ENCODE results near the gene MUSTN1. TPM values are rescaled to one million over a fixed set of nuclear protein-coding genes. Genes with fewer than 3 reads are reported as not detected.

Gene MUSTN1
- total and polyA plus RNA-seq, 7 donors: 4.2 to 12.7 (median 8.2) TPM; not detected in 1

- intact Hi-C loops (cut with DNase I): no loop called here
- TF ChIP-seq EP300 (IDR thresholded peaks at IDR 0.05) (no peak), POLR2A (IDR thresholded peaks at IDR 0.05) (no peak), POLR2AphosphoS5 (IDR thresholded peaks at IDR 0.05) (no peak), CTCF (IDR thresholded peaks at IDR 0.05) (no peak)
- H3K27me3 ChIP-seq: no peaks in the 10 kb centered on the region
- 91 to 95% methylated on average over 6 of the region's 6 CpGs for WGBS, 2 donors
- H3K27ac ChIP-seq: no peak overlapping the region
- no peak for DNase-seq
- H3K36me3 ChIP-seq: no peaks in the 10 kb centered on the region
- H3K9me3 ChIP-seq: no peaks in the 10 kb centered on the region
- no peak overlapping the region for H3K4me3 ChIP-seq
- H3K4me1 ChIP-seq: no peaks in the 10 kb centered on the region
Measured at GRCh38 chr3:52816199-52816598, 18.6 kb downstream of the MUSTN1 start.

- H3K4me3 ChIP-seq: no peak overlapping the region
- H3K9me3 ChIP-seq: no peaks in the 10 kb centered on the region
- no peak for DNase-seq
- H3K27ac ChIP-seq: no peak overlapping the region
- H3K4me1 ChIP-seq: no peaks in the 10 kb centered on the region
- no peaks in the 10 kb centered on the region for H3K36me3 ChIP-seq
- 92% methylated on average over 8 of the region's 8 CpGs for WGBS, 2 donors
- intact Hi-C loops (cut with DNase I): no loop called here
- H3K27me3 ChIP-seq: no peaks in the 10 kb centered on the region
- TF ChIP-seq POLR2A (IDR thresholded peaks at IDR 0.05) (no peak), EP300 (IDR thresholded peaks at IDR 0.05) (no peak), POLR2AphosphoS5 (IDR thresholded peaks at IDR 0.05) (no peak), CTCF (IDR thresholded peaks at IDR 0.05) (no peak)
Measured at GRCh38 chr3:52813810-52814209, 21.0 kb downstream of the MUSTN1 start.

GRCh38 chr3:52811452-52812011, 23.3 kb downstream of the MUSTN1 start:
- H3K27me3 ChIP-seq: no peaks in the 10 kb centered on the region
- H3K36me3 ChIP-seq: no peaks in the 10 kb centered on the region
- DNase-seq: no peak
- WGBS, 2 donors: 54 to 82% methylated on average over 7 of the region's 7 CpGs
- no peak for TF ChIP-seq CTCF (IDR thresholded peaks at IDR 0.05)
- no peak for TF ChIP-seq POLR2AphosphoS5 (IDR thresholded peaks at IDR 0.05)
- TF ChIP-seq EP300 (IDR thresholded peaks at IDR 0.05): no peak
- no peak for TF ChIP-seq POLR2A (IDR thresholded peaks at IDR 0.05)
- no peaks in the 10 kb centered on the region for H3K4me1 ChIP-seq
- intact Hi-C loops (cut with DNase I): no loop called here
- no peak overlapping the region for H3K27ac ChIP-seq
- H3K9me3 ChIP-seq: no peaks in the 10 kb centered on the region
- no peak overlapping the region for H3K4me3 ChIP-seq

DNA sequence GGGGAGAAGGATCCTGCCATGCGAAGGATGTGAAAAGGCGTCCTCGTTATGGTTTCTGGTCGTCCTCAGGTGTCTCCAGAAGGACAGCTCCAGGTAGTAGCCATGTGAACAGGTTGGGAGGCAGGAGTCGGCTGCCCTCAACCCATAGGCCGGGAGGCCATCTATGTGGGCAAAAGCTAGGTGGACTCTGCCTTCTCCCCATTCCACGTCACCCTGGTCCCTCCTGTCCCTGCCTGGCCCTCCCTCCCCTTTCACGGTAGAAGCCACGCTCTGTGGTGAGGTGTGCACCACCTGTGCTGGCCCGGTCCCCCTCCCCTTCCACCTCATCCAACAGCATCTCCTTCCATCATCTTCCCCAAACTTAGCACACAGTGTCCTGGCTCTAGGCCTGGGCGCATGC, 23.9 kb downstream of the MUSTN1 start:
- no peaks in the 10 kb centered on the region for H3K9me3 ChIP-seq
- no peaks in the 10 kb centered on the region for H3K4me1 ChIP-seq
- 94% methylated on average over 11 of the region's 11 CpGs for WGBS, 2 donors
- TF ChIP-seq POLR2AphosphoS5 (IDR thresholded peaks at IDR 0.05) (no peak), POLR2A (IDR thresholded peaks at IDR 0.05) (no peak), EP300 (IDR thresholded peaks at IDR 0.05) (no peak), CTCF (IDR thresholded peaks at IDR 0.05) (no peak)
- DNase-seq: no peak
- intact Hi-C loops (cut with DNase I): no loop called here
- H3K4me3 ChIP-seq: no peak overlapping the region
- no peaks in the 10 kb centered on the region for H3K27me3 ChIP-seq
- H3K27ac ChIP-seq: no peak overlapping the region
- no peaks in the 10 kb centered on the region for H3K36me3 ChIP-seq

Data from sigmoid colon (tissue), 7 donors.